CD8-positive, alpha-beta memory T cell (primary cell): Measurements from ENCODE around the gene CD300A. TPM values are rescaled to one million over a fixed set of nuclear protein-coding genes. Genes with fewer than 3 reads are reported as not detected.

Experiments
- CTCF ChIA-PET: fragments of 350-600 bp; sonication (Branson Sonifier 250); formaldehyde crosslinking; loops from one replicate; lab custom pipeline; 2021; ENCODE audit warnings: antibody characterized with exemption; lab: Charles Lee
- POLR2A ChIA-PET: fragments of 350-600 bp; sonication (Branson Sonifier 250); formaldehyde crosslinking; loops from one replicate; lab custom pipeline; 2021; ENCODE audit warnings: antibody characterized with exemption; lab: Charles Lee
- DNase-seq, 5 donors: peaks; one replicate each; pipeline versions ENCODE4 v3.0.0 to v3.0.0-alpha.2; 2020 to 2022; ENCODE audit warnings: mixed read lengths in 1 of 5
- H3K27ac ChIP-seq: one replicate; pipeline ENCODE4 v1.7.0; 2013; ENCODE audit warnings: low read depth, mild to moderate bottlenecking, low read length, moderate library complexity
- H3K27me3 ChIP-seq: 2 replicates; pipeline ENCODE4 v1.7.0; 2013; ENCODE audit warnings: low read length, mild to moderate bottlenecking; ENCODE audit not compliant: insufficient read depth, poor library complexity, severe bottlenecking
- H3K36me3 ChIP-seq: 2 replicates; pipeline ENCODE4 v1.7.0; 2013; ENCODE audit warnings: mild to moderate bottlenecking, low read length, moderate library complexity; ENCODE audit not compliant: insufficient read depth
- H3K4me1 ChIP-seq: 2 replicates; pipeline ENCODE4 v1.7.0; 2013; ENCODE audit warnings: mild to moderate bottlenecking, low read length, moderate library complexity; ENCODE audit not compliant: insufficient read depth
- H3K4me3 ChIP-seq: 2 replicates; pipeline ENCODE4 v1.7.0; 2013; ENCODE audit warnings: mild to moderate bottlenecking, low read length
- H3K9me3 ChIP-seq: 2 replicates; pipeline ENCODE4 v1.7.0; 2013; ENCODE audit warnings: mild to moderate bottlenecking, low read length
- H3K27ac Mint-ChIP-seq, 8 donors: one replicate each; pipeline ENCODE4 v1.8.0; 2020 to 2021; ENCODE audit warnings: mixed read lengths in 8 of 8, mild to moderate bottlenecking in 6 of 8, inconsistent platforms in 3 of 8, moderate library complexity in 3 of 8
- H3K27me3 Mint-ChIP-seq, 2 donors: one replicate each; pipeline ENCODE4 v1.8.0; 2020 to 2021; ENCODE audit warnings: mixed read lengths in 2 of 2, mild to moderate bottlenecking in 1 of 2, moderate library complexity in 1 of 2
- H3K36me3 Mint-ChIP-seq, 3 donors: one replicate each; pipeline ENCODE4 v1.8.0; 2020 to 2021; ENCODE audit warnings: mixed read lengths in 3 of 3, inconsistent platforms in 1 of 3, mild to moderate bottlenecking in 1 of 3
- H3K4me1 Mint-ChIP-seq, 3 donors: one replicate each; pipeline ENCODE4 v1.8.0; 2020 to 2021; ENCODE audit warnings: mixed read lengths in 3 of 3, inconsistent platforms in 1 of 3, mild to moderate bottlenecking in 1 of 3
- H3K4me3 Mint-ChIP-seq, 7 donors: one replicate each; pipeline ENCODE4 v1.8.0; 2020 to 2021; ENCODE audit warnings: mixed read lengths in 7 of 7, mild to moderate bottlenecking in 6 of 7, moderate library complexity in 4 of 7, inconsistent platforms in 2 of 7
- H3K9me3 Mint-ChIP-seq, 5 donors: one replicate each; pipeline ENCODE4 v1.8.0; 2020 to 2022; ENCODE audit warnings: mixed read lengths in 5 of 5, mild to moderate bottlenecking in 3 of 5, moderate library complexity in 2 of 5, inconsistent platforms in 1 of 5
- polyA plus RNA-seq: library from polyadenylated mRNA; unstranded; fragments of 300-500 nt; fragmentation: Illumina TruSeq; gene quantifications from one replicate; pipeline ENCODE4 v1.2.3, GENCODE V29; 2021
- total RNA-seq, 2 experiments: library from RNA; stranded (reverse); gene quantifications; one replicate each; pipeline ENCODE4 v1.2.3, GENCODE V29; 2021

The CD300A gene
- 1 to 10 TPM; 3.1 to 3.8 TPM for total RNA-seq
- polyA plus RNA-seq, result 121 TPM

GRCh38 chr17:74466111-74466827 lies at the start of gene CD300A:
TSS of gene CD300A (plus strand) at chr17:74466634. CDS start at chr17:74466704, 70 bp downstream.
- Mint-ChIP-seq H3K36me3 (peaks cover 0 to 16% (median 0%) of the 10 kb centered on the region in 3 donors), H3K4me3 (peak within 1 kb of the TSS in 1 of 7 donors; percentile 81), H3K4me1 (peaks cover 34 to 42% (median 37%) of the 10 kb centered on the region in 3 donors), H3K27me3 (peaks cover 0 to 4% of the 10 kb centered on the region in 2 donors), H3K9me3 (no peaks in the 10 kb centered on the region), H3K27ac (peak within 1 kb of the TSS in 5 of 8 donors; percentile 16 to 95 (median 82))
- Histone ChIP-seq H3K9me3 (no peaks in the 10 kb centered on the region), H3K27me3 (no peaks in the 10 kb centered on the region), H3K27ac (peak within 1 kb of the TSS; percentile 45), H3K4me1 (peaks cover 63% of the 10 kb centered on the region), H3K4me3 (peak within 1 kb of the TSS; percentile 64), H3K36me3 (no peaks in the 10 kb centered on the region)
- ChIA-PET CTCF (interaction anchor here (1.0 to 1.1 kb wide), 3 partner anchors 9 to 87 kb away, joined by 3 read pairs; no protein-coding TSS in a partner anchor), POLR2A (interaction anchor here (1.2 kb wide), 1 partner anchor 180 kb away, joined by 3 read pairs; no protein-coding TSS in a partner anchor)
- no peak for DNase-seq

DNA sequence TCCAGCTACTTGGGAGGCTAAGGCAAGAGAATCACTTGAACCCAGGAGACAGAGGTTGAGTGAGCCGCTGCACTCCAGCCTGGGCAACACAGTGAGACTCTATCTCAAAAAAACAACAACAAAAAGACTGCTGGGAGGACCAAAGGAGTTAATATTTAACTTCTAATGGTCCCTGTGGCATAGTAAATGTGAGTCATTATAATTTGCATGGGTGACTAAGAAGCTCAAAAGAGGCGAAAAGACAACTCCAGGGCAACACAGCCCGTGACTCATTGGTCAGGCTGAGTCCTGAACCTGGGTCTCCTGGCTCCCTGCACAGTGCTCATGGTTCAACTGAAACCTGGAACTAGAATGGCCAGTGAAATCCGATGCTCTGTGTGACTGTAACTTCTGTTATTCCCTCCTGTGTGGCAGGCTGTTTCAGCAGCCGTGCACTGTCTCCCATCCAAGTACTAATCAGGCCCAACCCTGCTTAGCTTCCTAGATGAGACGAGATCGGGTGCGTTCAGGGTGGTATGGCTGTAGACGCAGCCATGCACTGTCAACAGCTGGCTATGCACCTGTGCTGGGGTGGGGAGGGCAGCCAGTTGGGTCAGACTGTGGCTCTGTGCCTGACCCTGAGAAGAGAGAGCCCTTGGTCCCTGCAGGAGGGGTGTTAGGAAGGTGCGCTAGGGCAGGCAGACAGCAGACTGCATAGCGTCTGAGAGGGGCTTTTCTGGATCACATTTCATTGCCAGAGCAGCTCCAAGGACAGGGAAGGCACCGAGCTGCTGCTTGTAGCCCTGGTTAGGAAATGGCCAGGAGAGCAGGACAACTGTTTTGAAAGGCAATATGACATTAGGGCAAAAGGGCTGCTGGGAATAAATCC lies 49.0 kb upstream of the CD300A start:
- H3K27ac Mint-ChIP-seq, result no peak overlapping the region

DNA sequence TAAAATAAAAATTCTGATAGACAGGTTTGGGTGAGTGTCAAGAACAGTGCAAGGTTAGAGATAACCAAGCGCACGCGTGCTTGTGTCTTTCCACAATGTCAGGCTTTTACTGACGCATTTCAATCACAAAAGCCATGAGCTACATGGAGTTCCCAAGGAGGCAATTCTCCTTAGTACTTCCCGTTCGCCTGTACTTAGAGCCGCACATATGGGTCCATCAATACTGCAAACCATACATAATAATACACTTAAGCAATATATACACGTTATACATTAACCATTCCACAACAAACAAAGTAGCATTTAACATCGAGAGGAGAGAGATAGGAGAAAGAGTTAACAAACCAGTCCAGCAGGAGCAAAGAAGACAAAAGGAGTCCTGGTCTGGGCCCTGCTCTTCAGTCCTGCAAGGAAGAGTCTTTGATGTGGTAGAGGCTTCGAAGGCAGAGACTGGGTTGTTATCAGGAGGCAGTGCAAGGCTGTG lies 46.5 kb upstream of the CD300A start:
- Mint-ChIP-seq H3K9me3 (no peaks in the 10 kb centered on the region), H3K36me3 (no peaks in the 10 kb centered on the region), H3K4me3 (no peak overlapping the region), H3K27me3 (peaks cover 7 to 31% of the 10 kb centered on the region in 2 donors), H3K27ac (no peak overlapping the region), H3K4me1 (no peaks in the 10 kb centered on the region)
- Histone ChIP-seq H3K4me1 (no peaks in the 10 kb centered on the region), H3K36me3 (no peaks in the 10 kb centered on the region), H3K27ac (no peak overlapping the region), H3K9me3 (no peaks in the 10 kb centered on the region), H3K27me3 (no peaks in the 10 kb centered on the region), H3K4me3 (no peak overlapping the region)
- POLR2A ChIA-PET, result no interaction called here
- DNase-seq, result no peak
- CTCF ChIA-PET, result no interaction called here

More for the DNA sequence above, 49.0 kb upstream of the CD300A start:
- Mint-ChIP-seq H3K4me3 (no peak overlapping the region), H3K27me3 (peaks cover 13 to 27% of the 10 kb centered on the region in 2 donors), H3K36me3 (no peaks in the 10 kb centered on the region), H3K9me3 (no peaks in the 10 kb centered on the region), H3K4me1 (no peaks in the 10 kb centered on the region)
- CTCF ChIA-PET, result interaction anchor here (1.5 kb wide), 1 partner anchor 48 kb away, joined by 3 read pairs; no protein-coding TSS in a partner anchor
- H3K4me3 ChIP-seq, result no peak overlapping the region
- H3K36me3 ChIP-seq, result no peaks in the 10 kb centered on the region
- POLR2A ChIA-PET, result no interaction called here
- H3K27me3 ChIP-seq, result no peaks in the 10 kb centered on the region
- no peaks in the 10 kb centered on the region for H3K4me1 ChIP-seq
- no peaks in the 10 kb centered on the region for H3K9me3 ChIP-seq
- no peak for DNase-seq
- H3K27ac ChIP-seq, result no peak overlapping the region

GRCh38 chr17:74424117-74424516 lies 42.3 kb upstream of the CD300A start:
- DNase-seq, result no peak
- Histone ChIP-seq H3K9me3 (no peaks in the 10 kb centered on the region), H3K4me3 (no peak overlapping the region), H3K27me3 (no peaks in the 10 kb centered on the region), H3K36me3 (no peaks in the 10 kb centered on the region), H3K4me1 (no peaks in the 10 kb centered on the region), H3K27ac (no peak overlapping the region)
- ChIA-PET CTCF (no interaction called here), POLR2A (no interaction called here)
- H3K4me3 Mint-ChIP-seq, result no peak overlapping the region
- no peaks in the 10 kb centered on the region for H3K4me1 Mint-ChIP-seq
- H3K27me3 Mint-ChIP-seq, result peaks cover 11 to 39% of the 10 kb centered on the region in 2 donors
- H3K9me3 Mint-ChIP-seq, result no peaks in the 10 kb centered on the region
- no peaks in the 10 kb centered on the region for H3K36me3 Mint-ChIP-seq
- H3K27ac Mint-ChIP-seq, result no peak overlapping the region

DNA sequence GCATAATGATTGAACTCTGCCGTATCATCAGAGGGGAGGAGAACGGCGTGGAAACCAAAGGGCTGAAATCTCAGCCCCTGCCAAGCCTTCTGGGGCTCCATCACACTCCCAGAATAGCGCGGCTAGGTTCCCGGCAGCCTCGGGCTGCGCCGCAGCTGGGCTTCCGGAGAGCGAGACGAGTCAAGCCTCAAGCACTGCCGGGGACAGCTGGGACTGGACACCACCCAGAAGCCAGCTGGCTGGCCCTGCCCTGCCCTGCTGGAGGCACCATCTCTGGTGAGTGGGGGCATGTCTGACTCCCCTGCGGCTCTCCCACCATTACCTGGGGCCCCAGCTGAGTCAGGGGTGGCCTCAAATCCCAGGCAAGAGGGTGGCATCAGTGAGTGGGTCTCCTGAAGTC lies 41.8 kb upstream of the CD300A start:
- Histone ChIP-seq H3K36me3 (no peaks in the 10 kb centered on the region), H3K27me3 (no peaks in the 10 kb centered on the region), H3K4me1 (no peaks in the 10 kb centered on the region), H3K4me3 (no peak overlapping the region), H3K9me3 (no peaks in the 10 kb centered on the region), H3K27ac (no peak overlapping the region)
- no peaks in the 10 kb centered on the region for H3K4me1 Mint-ChIP-seq
- H3K36me3 Mint-ChIP-seq, result no peaks in the 10 kb centered on the region
- H3K27me3 Mint-ChIP-seq, result peaks cover 12 to 43% of the 10 kb centered on the region in 2 donors
- H3K9me3 Mint-ChIP-seq, result no peaks in the 10 kb centered on the region
- POLR2A ChIA-PET, result no interaction called here
- CTCF ChIA-PET, result no interaction called here
- no peak overlapping the region for H3K4me3 Mint-ChIP-seq
- no peak for DNase-seq
- H3K27ac Mint-ChIP-seq, result no peak overlapping the region

DNA sequence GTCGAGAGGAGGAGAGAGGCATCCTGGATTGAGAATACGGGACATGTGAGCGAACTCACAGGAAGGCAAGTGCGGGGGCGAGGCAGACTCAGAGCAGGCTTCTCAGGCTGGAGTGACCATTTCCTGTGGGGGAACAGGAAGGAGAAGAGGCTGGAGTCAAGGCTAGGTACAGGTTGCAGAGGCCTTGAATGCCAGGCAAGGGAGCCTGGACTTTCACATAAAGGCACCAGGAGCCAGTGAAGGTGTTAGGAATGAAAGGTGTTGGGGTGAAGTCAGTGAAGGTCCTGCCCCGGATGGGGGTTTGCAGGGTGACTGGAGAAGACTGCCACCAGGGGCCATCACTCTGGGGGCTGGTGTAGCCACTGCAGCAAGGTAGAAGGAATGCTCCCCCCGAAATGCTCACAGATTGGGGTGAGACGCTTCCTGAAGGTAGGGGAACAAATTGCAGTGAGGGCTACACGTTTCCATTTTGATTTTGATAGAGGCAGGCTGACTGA lies 39.8 kb upstream of the CD300A start:
- H3K4me1 ChIP-seq, result no peaks in the 10 kb centered on the region
- POLR2A ChIA-PET, result no interaction called here
- Mint-ChIP-seq H3K27ac (no peak overlapping the region), H3K4me1 (peaks cover 6 to 16% (median 12%) of the 10 kb centered on the region in 3 donors), H3K27me3 (peaks cover 20 to 51% of the 10 kb centered on the region in 2 donors), H3K9me3 (no peaks in the 10 kb centered on the region), H3K4me3 (no peak overlapping the region), H3K36me3 (no peaks in the 10 kb centered on the region)
- H3K27ac ChIP-seq, result peak overlapping the region; percentile 16
- CTCF ChIA-PET, result no interaction called here
- peaks cover 5% of the 10 kb centered on the region for H3K27me3 ChIP-seq
- no peak for DNase-seq
- H3K4me3 ChIP-seq, result no peak overlapping the region
- H3K9me3 ChIP-seq, result no peaks in the 10 kb centered on the region
- no peaks in the 10 kb centered on the region for H3K36me3 ChIP-seq

- Mint-ChIP-seq H3K9me3 (no peaks in the 10 kb centered on the region), H3K36me3 (no peaks in the 10 kb centered on the region), H3K27ac (no peak overlapping the region), H3K27me3 (peaks cover 23 to 54% of the 10 kb centered on the region in 2 donors), H3K4me1 (peaks cover 6 to 20% (median 15%) of the 10 kb centered on the region in 3 donors), H3K4me3 (no peak overlapping the region)
- no peak for DNase-seq
- no peaks in the 10 kb centered on the region for H3K4me1 ChIP-seq
- ChIA-PET CTCF (no interaction called here), POLR2A (no interaction called here)
- H3K27ac ChIP-seq, result peak overlapping the region; percentile 16
- no peaks in the 10 kb centered on the region for H3K36me3 ChIP-seq
- peaks cover 5% of the 10 kb centered on the region for H3K27me3 ChIP-seq
- H3K4me3 ChIP-seq, result no peak overlapping the region
- H3K9me3 ChIP-seq, result no peaks in the 10 kb centered on the region
Measured at GRCh38 chr17:74427048-74427762, 39.2 kb upstream of the CD300A start.
